Loucy (cell line): Measurements from ENCODE around the gene POU2F2.

Experiments
- EZH2phosphoT487 ChIP-seq: fragments of 200-600 bp; IDR thresholded peaks from 2 replicates; pipeline ENCODE4 v1.6.1; 2018; ENCODE audit warnings: antibody characterized with exemption, mild to moderate bottlenecking, moderate library complexity, borderline replicate concordance
- TF ChIP-seq, protein P1 (sequence below): fragments of 200-600 bp; sonication (generic); conservative IDR thresholded peaks from 2 replicates; pipeline ENCODE4 v1.5.1; 2014; ENCODE audit warnings: mild to moderate bottlenecking, antibody characterized with exemption, low read length

DNA sequence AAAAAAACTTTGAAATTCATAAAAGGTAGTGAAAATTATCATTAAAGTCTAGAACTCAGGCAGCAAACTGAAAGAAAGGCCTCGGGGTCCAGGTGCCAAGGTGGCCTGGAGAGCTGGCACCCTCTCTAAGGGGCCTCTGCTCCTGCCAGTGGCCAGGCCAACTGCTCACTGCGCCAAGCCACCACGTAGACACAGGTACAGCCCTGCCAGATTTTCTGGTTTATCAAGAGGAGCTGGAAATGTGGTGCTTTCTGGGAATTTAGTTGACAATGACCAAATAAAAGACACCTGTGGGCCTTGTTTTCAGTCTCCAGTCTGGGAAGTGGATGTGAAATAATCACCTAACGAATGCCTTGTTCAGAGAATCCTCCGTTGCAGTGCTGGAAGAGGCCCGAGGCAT lies 33.5 kb downstream of the POU2F2 start:
- TF ChIP-seq, protein P1, sequence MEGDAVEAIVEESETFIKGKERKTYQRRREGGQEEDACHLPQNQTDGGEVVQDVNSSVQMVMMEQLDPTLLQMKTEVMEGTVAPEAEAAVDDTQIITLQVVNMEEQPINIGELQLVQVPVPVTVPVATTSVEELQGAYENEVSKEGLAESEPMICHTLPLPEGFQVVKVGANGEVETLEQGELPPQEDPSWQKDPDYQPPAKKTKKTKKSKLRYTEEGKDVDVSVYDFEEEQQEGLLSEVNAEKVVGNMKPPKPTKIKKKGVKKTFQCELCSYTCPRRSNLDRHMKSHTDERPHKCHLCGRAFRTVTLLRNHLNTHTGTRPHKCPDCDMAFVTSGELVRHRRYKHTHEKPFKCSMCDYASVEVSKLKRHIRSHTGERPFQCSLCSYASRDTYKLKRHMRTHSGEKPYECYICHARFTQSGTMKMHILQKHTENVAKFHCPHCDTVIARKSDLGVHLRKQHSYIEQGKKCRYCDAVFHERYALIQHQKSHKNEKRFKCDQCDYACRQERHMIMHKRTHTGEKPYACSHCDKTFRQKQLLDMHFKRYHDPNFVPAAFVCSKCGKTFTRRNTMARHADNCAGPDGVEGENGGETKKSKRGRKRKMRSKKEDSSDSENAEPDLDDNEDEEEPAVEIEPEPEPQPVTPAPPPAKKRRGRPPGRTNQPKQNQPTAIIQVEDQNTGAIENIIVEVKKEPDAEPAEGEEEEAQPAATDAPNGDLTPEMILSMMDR = no peak
- TF ChIP-seq EZH2phosphoT487 = no peak
